ENCODE data around the gene HOXB8.

Gene HOXB8

DNA sequence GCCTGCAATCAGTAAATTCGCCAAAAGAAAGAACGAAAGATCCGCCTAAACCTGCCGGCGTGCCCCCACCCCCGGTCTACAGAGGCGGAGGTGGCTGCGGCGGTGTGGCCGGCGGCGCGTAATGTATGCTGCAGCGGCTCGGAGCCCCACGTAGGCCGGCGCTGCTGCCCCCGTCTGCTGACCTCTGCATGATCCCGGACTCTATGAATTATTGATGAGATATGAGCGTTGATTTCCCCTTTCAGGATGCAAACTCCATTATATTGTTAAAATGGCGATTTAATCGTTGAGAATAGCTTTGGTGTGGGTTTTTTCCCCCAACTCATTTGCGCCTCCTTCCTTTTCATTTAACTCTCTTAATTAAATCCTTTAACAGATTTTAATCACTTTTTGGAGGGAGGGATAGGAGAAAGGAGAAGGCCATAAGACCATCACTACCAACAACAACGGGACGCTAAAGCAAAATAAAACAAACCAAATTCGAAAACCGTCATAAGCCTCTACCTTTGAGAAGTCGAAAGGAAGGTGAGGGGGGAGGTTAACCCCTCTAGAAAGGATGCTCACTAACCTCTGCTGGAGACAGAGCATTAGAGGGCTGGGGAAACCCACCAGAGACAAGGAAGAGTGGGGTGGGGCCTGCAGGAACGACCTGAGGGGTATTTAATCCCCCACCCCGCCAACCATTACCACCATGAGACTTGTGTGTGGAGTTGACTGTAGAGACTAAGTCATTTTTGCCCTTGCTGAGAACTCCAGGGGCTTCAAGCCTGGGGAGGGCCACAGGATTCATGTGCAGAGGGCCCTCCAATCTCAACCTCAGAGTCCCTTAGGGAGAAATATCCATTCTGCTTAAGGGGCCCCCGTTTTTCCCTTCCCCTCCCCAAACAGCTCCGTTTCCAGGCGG lies 28.5 kb downstream of the HOXB8 start:
- peak; percentile 38 for FAIRE-seq
- TF ChIP-seq POU2F2 (IDR thresholded peaks at IDR 0.05; ENCODE audit: low read depth, low read length) (peak; percentile 57; the same call in 1 of the 2 replicates), TAF1 (IDR thresholded peaks at IDR 0.05; ENCODE audit: low read depth, low read length) (no peak)
- no peak for DNase-seq (ENCODE audit: insufficient read length, low spot score)

DNA sequence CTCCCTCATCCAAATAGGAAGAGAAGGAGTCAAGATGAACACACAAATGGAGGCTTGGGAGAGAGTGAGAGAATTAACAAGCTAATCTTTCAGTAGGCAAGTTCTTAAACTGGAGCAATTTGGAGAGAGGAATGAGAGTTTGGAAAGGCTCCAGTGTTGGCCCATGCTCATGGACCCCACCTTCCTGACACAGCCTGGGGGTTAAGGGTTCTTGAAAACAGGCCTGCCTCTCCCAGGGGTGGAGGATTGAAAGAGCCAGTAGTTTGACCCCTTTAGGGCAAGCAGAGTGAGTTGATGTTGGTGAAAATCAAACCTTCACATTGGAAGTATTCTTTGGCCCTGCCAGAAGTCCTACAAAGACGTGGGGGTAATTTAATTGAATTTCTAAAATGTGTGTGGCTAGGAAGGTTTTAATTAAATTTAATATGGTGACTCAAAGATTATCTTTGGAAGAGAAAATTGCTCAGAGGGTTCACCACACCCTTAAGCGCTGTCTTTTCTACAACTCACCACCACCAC lies 30.8 kb downstream of the HOXB8 start:
- no peak for DNase-seq (ENCODE audit: insufficient read length, low spot score)
- no peak for TF ChIP-seq POU2F2 (IDR thresholded peaks at IDR 0.05; ENCODE audit: low read depth, low read length)
- no peak for TF ChIP-seq PAX5 (IDR thresholded peaks at IDR 0.05; ENCODE audit: insufficient read depth, low read length, severe bottlenecking)
- no peak for TF ChIP-seq SPI1 (IDR thresholded peaks at IDR 0.05; ENCODE audit: low read depth, low read length)
- no peak for TF ChIP-seq TAF1 (IDR thresholded peaks at IDR 0.05; ENCODE audit: low read depth, low read length)
- no peak for FAIRE-seq

DNA sequence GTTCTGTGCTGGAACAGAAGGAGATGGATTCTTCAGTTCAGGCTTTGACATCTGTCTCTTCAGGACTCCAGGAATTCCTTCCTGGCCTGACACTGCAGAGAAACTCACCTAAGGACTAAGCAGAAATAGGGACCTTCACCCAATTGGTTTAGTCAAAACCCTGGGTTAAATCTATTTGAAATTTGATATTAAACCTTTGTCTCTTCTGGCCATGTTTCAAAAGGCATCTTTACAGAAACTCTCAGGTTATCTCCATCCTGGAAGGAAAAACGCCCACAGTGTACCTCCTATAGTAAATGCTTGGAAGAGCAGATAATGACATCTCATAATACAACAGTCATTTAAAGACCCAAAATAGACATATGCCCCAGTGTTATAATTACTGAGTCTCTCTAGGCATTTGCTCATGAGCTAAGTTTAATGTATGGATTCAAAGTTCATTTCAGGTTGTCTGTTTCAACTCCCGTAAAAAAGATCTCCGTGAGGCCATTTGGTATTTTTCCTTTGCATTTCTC lies 31.3 kb downstream of the HOXB8 start:
- FAIRE-seq (no peak), DNase-seq (ENCODE audit: insufficient read length, low spot score) (no peak)
- TF ChIP-seq POU2F2 (IDR thresholded peaks at IDR 0.05; ENCODE audit: low read depth, low read length) (no peak), SPI1 (IDR thresholded peaks at IDR 0.05; ENCODE audit: low read depth, low read length) (no peak), PAX5 (IDR thresholded peaks at IDR 0.05; ENCODE audit: insufficient read depth, low read length, severe bottlenecking) (no peak), POLR2AphosphoS5 (IDR thresholded peaks at IDR 0.05; ENCODE audit: low read depth, low read length) (no peak), TAF1 (IDR thresholded peaks at IDR 0.05; ENCODE audit: low read depth, low read length) (no peak), POLR2A (IDR thresholded peaks at IDR 0.05; ENCODE audit: low read depth, low read length) (no peak)

DNA sequence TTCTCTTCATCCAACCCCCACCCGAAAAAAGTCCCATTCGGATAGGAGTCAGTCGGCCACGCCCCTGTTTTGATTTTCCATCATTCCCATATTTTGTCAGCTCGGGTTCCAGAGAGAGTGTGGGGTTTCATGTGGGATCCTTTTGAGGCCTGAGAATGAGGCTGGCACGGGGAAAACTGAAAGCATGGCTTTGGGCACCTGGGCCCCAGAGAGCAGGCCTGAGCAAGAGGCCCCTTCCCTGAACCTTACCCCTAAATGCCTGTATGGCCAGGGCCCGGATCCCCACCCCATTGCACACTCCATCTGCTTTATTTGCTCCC lies 32.4 kb downstream of the HOXB8 start:
- no peak for DNase-seq (ENCODE audit: insufficient read length, low spot score)
- no peak for FAIRE-seq
- no peak for TF ChIP-seq POLR2AphosphoS5 (IDR thresholded peaks at IDR 0.05; ENCODE audit: low read depth, low read length)
- no peak for TF ChIP-seq PAX5 (IDR thresholded peaks at IDR 0.05; ENCODE audit: insufficient read depth, low read length, severe bottlenecking)
- TF ChIP-seq TAF1 (IDR thresholded peaks at IDR 0.05; ENCODE audit: low read depth, low read length): no peak
- TF ChIP-seq POU2F2 (IDR thresholded peaks at IDR 0.05; ENCODE audit: low read depth, low read length): no peak

DNA sequence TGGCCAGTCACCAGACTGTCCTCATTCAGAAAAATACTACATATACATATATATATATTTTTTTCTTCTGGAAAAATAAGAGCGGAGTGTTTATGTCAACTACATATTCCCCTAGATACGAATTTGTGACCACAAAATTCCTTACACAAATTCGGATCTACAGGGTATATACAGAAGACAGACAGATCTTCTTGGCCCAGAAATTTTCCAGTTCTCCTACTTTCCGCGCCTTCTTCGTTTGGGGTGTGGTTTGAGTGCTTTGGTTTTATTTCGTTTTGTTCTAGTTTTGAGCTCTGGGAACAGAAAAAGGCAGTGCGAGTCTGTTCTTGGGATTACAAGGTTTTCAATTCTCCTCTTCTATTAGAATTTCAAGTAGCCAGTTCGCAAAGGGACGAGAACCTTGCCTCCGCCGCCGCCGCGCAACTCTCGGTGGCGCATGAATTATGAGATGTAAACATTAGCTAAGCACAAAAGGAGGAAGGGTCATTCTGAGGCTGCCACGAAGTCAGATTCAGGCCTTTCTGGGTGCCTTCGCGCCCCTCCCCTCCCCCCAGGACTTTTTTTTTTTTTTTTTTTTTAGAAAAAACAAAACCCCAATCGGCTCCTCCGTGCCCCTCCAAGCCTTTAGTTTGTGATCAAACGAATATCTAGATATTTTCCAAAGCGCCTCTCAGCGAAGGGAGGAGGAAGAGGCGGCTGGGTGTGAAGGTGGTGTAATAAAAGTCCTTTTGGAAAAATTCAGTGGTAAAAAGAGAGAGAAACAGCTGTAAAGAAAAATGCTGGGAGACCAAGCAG lies 35.1 kb downstream of the HOXB8 start:
- DNase-seq (ENCODE audit: insufficient read length, low spot score): no peak
- peak; percentile 50 for FAIRE-seq
- TF ChIP-seq PAX5 (IDR thresholded peaks at IDR 0.05; ENCODE audit: insufficient read depth, low read length, severe bottlenecking) (no peak), POLR2AphosphoS5 (IDR thresholded peaks at IDR 0.05; ENCODE audit: low read depth, low read length) (no peak), TAF1 (IDR thresholded peaks at IDR 0.05; ENCODE audit: low read depth, low read length) (no peak), SPI1 (IDR thresholded peaks at IDR 0.05; ENCODE audit: low read depth, low read length) (no peak), POU2F2 (IDR thresholded peaks at IDR 0.05; ENCODE audit: low read depth, low read length) (no peak), POLR2A (IDR thresholded peaks at IDR 0.05; ENCODE audit: low read depth, low read length) (no peak)

DNA sequence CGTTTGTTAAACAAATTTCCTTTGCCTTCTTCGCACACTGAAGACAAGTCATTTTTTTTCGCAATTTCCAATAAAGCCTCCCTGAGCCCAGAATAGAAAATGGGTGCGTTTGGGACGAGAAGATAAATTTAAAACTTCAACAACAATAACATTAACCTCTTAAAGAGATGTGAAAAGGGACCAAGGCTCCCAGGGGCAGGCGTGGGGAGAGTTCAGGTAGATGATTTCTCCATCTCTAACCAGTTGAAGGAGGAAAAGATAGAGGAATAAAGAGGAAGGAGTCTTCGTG lies 35.7 kb downstream of the HOXB8 start:
- FAIRE-seq (no peak), DNase-seq (ENCODE audit: insufficient read length, low spot score) (no peak)
- TF ChIP-seq PAX5 (IDR thresholded peaks at IDR 0.05; ENCODE audit: insufficient read depth, low read length, severe bottlenecking) (no peak), TAF1 (IDR thresholded peaks at IDR 0.05; ENCODE audit: low read depth, low read length) (no peak), POLR2AphosphoS5 (IDR thresholded peaks at IDR 0.05; ENCODE audit: low read depth, low read length) (no peak), POU2F2 (IDR thresholded peaks at IDR 0.05; ENCODE audit: low read depth, low read length) (no peak), SPI1 (IDR thresholded peaks at IDR 0.05; ENCODE audit: low read depth, low read length) (no peak), POLR2A (IDR thresholded peaks at IDR 0.05; ENCODE audit: low read depth, low read length) (no peak)

DNA sequence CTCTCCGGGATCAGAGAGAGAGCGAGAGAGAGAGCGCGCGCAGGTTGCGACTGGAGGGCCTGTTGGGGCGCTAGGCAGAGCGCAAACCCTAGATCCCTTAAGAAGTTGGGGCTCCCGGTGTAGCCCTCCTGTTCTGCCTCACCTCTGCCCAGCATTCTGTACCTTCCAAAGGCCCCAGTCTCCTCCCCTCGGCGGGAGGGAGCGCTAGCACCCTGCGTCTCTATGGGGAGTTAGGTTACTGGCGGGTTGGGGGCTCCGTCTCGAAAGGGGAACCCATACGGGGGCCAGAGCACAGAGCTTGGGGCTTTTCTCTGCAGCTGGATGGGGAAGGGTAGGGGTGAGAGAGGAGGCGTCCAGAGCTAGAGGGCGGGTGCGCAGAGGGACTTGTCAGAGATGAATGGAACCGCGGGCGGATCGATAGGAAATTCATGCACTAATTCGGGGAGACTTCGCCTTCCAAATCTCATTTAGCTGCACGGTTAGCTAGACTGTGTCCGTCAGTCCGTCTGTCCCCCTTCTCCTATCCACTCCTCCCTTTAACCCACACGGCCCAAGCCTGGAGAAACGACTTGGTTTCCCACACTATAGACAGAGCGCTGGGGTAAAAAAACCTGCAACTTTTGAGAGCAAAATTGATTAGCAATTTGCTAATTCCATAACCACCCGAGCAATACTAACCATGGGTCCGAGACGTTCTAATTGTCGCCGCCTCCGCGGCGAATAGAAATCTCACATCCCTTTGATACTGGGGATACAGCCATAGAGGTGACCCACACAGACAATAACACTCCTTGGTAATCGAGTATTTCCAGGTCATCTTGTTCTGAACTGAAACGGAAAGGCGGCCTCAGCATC lies 36.2 kb downstream of the HOXB8 start:
- TF ChIP-seq POLR2AphosphoS5 (IDR thresholded peaks at IDR 0.05; ENCODE audit: low read depth, low read length): no peak
- TF ChIP-seq TAF1 (IDR thresholded peaks at IDR 0.05; ENCODE audit: low read depth, low read length): 0 out of 2 replicates have a peak, but pooled peaks have one; percentile 36
- peak; percentile 81 for FAIRE-seq

DNA sequence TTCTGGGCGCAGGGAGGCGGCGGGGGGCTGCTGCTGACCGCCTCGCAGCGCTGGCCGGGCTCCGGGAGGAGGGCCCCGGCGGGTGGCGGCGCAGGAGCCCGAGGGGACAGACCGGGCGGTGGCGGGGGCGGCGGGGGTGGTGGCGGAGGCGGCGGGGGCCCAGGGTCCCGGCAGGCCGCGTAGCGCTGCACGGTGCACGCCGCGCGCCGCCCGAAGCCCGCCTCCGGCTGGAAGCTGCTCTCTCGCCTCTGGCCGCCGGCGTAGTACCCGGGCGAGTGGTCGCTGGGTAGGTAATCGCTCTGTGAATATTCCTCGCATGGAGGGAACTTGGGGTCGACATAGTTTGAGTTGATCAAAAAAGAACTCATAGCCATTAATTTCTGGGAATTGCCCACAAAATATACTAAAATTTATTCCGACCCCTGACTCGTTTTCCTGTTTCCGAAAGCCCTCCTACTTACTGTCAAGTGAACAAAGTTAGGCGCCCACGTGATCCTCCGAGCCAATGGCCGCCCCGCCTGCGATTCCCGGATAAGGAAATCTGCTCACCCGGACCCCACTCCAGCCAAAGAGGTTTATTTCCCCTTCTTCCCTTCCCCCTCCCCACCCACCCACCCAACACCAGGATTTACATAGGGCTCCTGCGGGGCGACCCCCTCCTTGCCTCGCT lies 37.0 kb downstream of the HOXB8 start, which contains the start of gene HOXB4:
HOXB4 (minus strand) TSS at position 405 of the 670 bp plus-strand sequence; CDS start at position 374, 31 bp downstream.
- FAIRE-seq: peak; percentile 68

More for the DNA sequence above, 36.2 kb downstream of the HOXB8 start:
- no peak for DNase-seq (ENCODE audit: insufficient read length, low spot score)

More for the DNA sequence above, 37.0 kb downstream of the HOXB8 start, which contains the start of gene HOXB4:
- TF ChIP-seq SPI1 (IDR thresholded peaks at IDR 0.05; ENCODE audit: low read depth, low read length): no peak
- no peak for TF ChIP-seq PAX5 (IDR thresholded peaks at IDR 0.05; ENCODE audit: insufficient read depth, low read length, severe bottlenecking)
- TF ChIP-seq POU2F2 (IDR thresholded peaks at IDR 0.05; ENCODE audit: low read depth, low read length): no peak
- TF ChIP-seq TAF1 (IDR thresholded peaks at IDR 0.05; ENCODE audit: low read depth, low read length): 0 out of 2 replicates have a peak, but pooled peaks have one; percentile 6
- TF ChIP-seq POLR2AphosphoS5 (IDR thresholded peaks at IDR 0.05; ENCODE audit: low read depth, low read length): no peak
- DNase-seq (ENCODE audit: insufficient read length, low spot score): peak; percentile 71
